Lower lobe of right lung (tissue), 2 donors: ENCODE data around the gene CFAP126. TPM values are rescaled to one million over a fixed set of nuclear protein-coding genes. Genes with fewer than 3 reads are reported as not detected.

Experiments
- ATAC-seq, 2 donors: fragments of 200-7000 bp; cut with Tn5 transposase; one replicate each; pipeline ENCODE4 v1.9.1; 2020 to 2022; ENCODE audit warnings: mild to moderate bottlenecking in 2 of 2, moderate library complexity in 2 of 2
- DNase-seq: peaks from one replicate; pipeline ENCODE4 v3.0.0-alpha.2; 2020
- H3K27ac ChIP-seq: fragments of 200-600 bp; one replicate; pipeline ENCODE4 v1.8.0; 2022
- H3K27me3 ChIP-seq: fragments of 200-600 bp; one replicate; pipeline ENCODE4 v1.8.0; 2022; ENCODE audit warnings: low read depth
- H3K36me3 ChIP-seq: fragments of 200-600 bp; one replicate; pipeline ENCODE4 v1.8.0; 2022; ENCODE audit warnings: mild to moderate bottlenecking
- H3K4me1 ChIP-seq: fragments of 200-600 bp; one replicate; pipeline ENCODE4 v1.8.0; 2022
- H3K4me3 ChIP-seq: fragments of 200-600 bp; one replicate; pipeline ENCODE4 v1.8.0; 2022; ENCODE audit warnings: mild to moderate bottlenecking
- H3K9me3 ChIP-seq: fragments of 200-600 bp; one replicate; pipeline ENCODE4 v1.8.0; 2022
- intact Hi-C: fragments of 100-400 bp; cut with DNase I; formaldehyde crosslinking; loops from one replicate; pipeline ENCODE4 v1.11.0; 2022
- total RNA-seq: library from RNA; stranded (reverse); fragmentation: NEBNext Ultra II Directional; extraction: Animal tissue kit (Norgen Biotek cat#: 25700); gene quantifications from one replicate; pipeline ENCODE4 v1.2.1, GENCODE V29; 2021
- TF ChIP-seq, protein P1 (sequence below): fragments of 200-600 bp; IDR thresholded peaks from one replicate; pipeline ENCODE4 v1.8.0; 2022; ENCODE audit warnings: antibody characterized with exemption, mild to moderate bottlenecking
- donor health status: DM: no; HTN: yes; CAD: no; lungs with severe emphysema.

CFAP126 gene
- total RNA-seq, 1 donor from 2014 or later, result 8.0 TPM

DNA sequence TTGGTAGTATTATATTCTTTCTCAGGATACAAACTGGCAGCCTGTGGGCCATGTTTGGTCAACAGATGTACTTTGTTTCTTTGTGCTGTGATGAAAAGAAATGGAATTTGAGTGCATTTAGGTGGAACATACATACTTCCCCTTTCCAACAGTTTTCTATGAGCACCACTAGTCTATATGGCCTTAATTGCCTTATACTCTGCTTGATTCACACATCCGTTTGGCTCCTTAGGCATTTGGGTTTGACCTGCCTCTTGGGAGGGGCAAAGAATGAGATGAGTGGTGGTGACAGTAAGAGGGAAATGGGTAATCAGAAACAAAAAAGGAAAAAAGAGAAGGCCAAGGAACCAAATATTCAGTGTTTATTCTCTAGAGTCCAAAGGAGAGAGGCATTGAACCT, 17.0 kb downstream of the CFAP126 start:
- Histone ChIP-seq H3K27me3 (no peaks in the 10 kb centered on the region), H3K4me3 (no peak overlapping the region), H3K27ac (no peak overlapping the region), H3K4me1 (no peaks in the 10 kb centered on the region), H3K9me3 (no peaks in the 10 kb centered on the region), H3K36me3 (peaks cover 29% of the 10 kb centered on the region)
- DNase-seq (no peak), ATAC-seq (no peak)
- TF ChIP-seq, protein P1, sequence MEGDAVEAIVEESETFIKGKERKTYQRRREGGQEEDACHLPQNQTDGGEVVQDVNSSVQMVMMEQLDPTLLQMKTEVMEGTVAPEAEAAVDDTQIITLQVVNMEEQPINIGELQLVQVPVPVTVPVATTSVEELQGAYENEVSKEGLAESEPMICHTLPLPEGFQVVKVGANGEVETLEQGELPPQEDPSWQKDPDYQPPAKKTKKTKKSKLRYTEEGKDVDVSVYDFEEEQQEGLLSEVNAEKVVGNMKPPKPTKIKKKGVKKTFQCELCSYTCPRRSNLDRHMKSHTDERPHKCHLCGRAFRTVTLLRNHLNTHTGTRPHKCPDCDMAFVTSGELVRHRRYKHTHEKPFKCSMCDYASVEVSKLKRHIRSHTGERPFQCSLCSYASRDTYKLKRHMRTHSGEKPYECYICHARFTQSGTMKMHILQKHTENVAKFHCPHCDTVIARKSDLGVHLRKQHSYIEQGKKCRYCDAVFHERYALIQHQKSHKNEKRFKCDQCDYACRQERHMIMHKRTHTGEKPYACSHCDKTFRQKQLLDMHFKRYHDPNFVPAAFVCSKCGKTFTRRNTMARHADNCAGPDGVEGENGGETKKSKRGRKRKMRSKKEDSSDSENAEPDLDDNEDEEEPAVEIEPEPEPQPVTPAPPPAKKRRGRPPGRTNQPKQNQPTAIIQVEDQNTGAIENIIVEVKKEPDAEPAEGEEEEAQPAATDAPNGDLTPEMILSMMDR, result no peak
- intact Hi-C loops, result no loop called here

DNA sequence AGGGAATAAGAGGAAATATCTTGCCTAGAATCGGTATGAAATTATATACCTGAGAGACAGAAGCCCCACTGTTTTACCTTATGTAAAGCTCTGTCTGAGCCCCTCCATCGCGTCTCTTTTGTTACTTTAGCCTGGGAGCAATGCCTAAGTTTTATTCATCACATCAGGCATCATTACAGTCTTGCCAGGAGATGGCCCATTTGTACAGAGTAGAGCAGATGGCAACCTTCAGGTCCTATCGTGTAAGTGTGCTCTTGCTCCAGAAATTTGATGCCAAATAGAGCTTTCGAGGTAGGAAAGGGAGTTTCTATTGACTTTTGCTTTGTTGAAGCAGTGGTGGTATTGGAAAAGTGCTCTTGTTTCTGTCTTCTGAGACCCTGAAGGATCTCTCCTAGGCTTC, 24.9 kb downstream of the CFAP126 start:
- DNase-seq (no peak), ATAC-seq (no peak)
- Histone ChIP-seq H3K27me3 (no peaks in the 10 kb centered on the region), H3K36me3 (peaks cover 86% of the 10 kb centered on the region), H3K9me3 (no peaks in the 10 kb centered on the region), H3K4me1 (no peaks in the 10 kb centered on the region), H3K27ac (no peak overlapping the region), H3K4me3 (no peak overlapping the region)
- TF ChIP-seq, protein P1, result no peak
- intact Hi-C loops, result no loop called here

DNA sequence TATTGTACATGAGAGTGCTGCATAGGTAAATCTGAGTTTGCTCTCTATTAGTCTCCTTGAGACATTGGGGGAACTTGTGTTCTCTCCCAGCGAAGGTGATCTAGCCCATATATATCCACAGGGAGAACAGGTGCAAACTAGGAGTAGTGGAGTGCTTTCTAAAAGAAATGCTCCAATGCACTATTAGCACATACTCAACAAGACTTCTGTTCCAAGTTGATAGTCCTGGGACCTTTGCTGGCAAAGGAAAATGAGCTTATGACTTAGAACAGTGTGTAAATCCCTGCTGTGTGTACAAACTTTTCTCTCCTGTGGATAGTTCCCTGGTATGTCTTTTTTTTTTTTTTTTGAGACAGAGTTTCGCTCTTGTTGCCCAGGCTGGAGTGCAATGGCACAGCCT, 25.5 kb downstream of the CFAP126 start:
- ATAC-seq, result no peak
- intact Hi-C loops, result no loop called here
- H3K36me3 ChIP-seq, result peaks cover 91% of the 10 kb centered on the region

DNA sequence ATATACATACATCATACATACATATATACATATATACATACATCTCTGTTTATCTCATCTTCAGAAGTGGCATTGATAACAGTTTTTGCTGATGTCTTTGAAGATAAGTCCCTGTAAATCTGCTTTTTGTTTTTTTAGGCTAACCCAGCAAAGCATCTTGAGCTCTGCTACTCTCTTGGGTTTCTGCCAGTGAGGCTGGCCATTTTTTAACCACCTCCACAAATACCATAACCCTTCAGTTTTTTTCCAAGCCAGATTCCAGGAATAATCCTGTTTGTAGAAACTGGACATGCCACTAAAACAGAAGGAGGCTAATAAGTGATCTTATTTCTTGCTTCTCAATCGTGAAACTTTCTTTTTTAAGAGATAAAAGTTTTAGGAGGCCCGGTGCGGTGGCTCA, 31.9 kb downstream of the CFAP126 start:
- DNase-seq, result no peak
- intact Hi-C loops, result no loop called here
- Histone ChIP-seq H3K27ac (no peak overlapping the region), H3K4me3 (no peak overlapping the region), H3K27me3 (no peaks in the 10 kb centered on the region), H3K9me3 (no peaks in the 10 kb centered on the region), H3K4me1 (no peaks in the 10 kb centered on the region), H3K36me3 (peaks cover 93% of the 10 kb centered on the region)
- ATAC-seq, result no peak
- TF ChIP-seq, protein P1, result no peak

More for the DNA sequence above, 25.5 kb downstream of the CFAP126 start:
- no peaks in the 10 kb centered on the region for H3K9me3 ChIP-seq
- H3K4me3 ChIP-seq, result no peak overlapping the region
- TF ChIP-seq, protein P1, result no peak
- no peaks in the 10 kb centered on the region for H3K27me3 ChIP-seq
- H3K4me1 ChIP-seq, result no peaks in the 10 kb centered on the region
- no peak for DNase-seq
- H3K27ac ChIP-seq, result no peak overlapping the region

DNA sequence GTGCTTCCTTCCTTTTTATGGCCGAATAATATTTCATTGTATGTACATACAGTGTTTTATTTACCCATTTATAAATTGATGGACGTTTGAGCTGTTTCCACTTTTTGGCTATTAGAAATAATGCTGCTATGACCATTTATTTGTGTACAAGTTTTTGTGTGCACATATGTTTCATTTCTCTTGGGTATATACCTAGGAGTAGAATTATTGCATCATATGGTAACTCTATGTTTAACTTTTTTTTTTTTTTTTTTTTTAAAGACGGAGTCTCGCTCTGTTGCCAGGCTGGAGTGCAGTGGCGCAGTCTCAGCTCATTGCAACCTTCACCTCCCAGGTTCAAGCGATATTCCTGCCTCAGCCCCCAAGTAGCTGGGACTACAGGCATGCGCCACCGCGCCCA, 34.5 kb downstream of the CFAP126 start:
- intact Hi-C loops, result no loop called here
- TF ChIP-seq, protein P1, result no peak
- Histone ChIP-seq H3K9me3 (no peaks in the 10 kb centered on the region), H3K4me3 (no peak overlapping the region), H3K36me3 (peaks cover 99% of the 10 kb centered on the region), H3K4me1 (no peaks in the 10 kb centered on the region), H3K27me3 (no peaks in the 10 kb centered on the region), H3K27ac (no peak overlapping the region)
- DNase-seq, result no peak
- ATAC-seq, result no peak

DNA sequence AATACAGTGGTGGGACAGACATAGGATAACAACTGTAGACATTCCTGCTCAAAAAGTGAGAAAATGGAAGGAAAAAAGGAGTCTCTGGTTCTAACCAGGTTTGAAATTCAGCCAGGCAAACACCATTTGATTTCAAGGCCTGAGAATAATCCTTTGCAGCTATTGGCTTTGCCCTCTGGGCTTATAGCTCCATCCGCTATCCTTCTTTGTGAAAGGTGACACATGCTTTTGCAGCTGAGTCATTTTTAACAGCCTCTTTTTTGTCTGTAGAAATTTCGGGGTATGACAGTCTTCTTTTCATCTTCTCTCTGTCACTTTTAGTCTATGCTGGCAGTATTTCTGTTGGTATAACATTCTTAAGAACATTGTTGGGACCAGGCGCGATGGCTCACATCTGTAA, 37.3 kb downstream of the CFAP126 start:
- DNase-seq (no peak), ATAC-seq (no peak)
- no peak overlapping the region for H3K4me3 ChIP-seq
- intact Hi-C loops, result no loop called here
- no peaks in the 10 kb centered on the region for H3K4me1 ChIP-seq
- no peaks in the 10 kb centered on the region for H3K9me3 ChIP-seq
- no peak overlapping the region for H3K27ac ChIP-seq
- TF ChIP-seq, protein P1, result no peak
- H3K36me3 ChIP-seq, result peaks cover 99% of the 10 kb centered on the region
- no peaks in the 10 kb centered on the region for H3K27me3 ChIP-seq
